DMS 273 treated with DMSO at 0.1 percent for 48 hours (cell line): ENCODE results near the gene BRI3.
A peak's percentile ranks its signal among the peaks of the same experiment; 100 is the strongest.

Experiments used
- DNase-seq: peaks from one replicate; lab custom pipeline; 2025; lab: John Stamatoyannopoulos, UW

BRI3 gene, protein sequence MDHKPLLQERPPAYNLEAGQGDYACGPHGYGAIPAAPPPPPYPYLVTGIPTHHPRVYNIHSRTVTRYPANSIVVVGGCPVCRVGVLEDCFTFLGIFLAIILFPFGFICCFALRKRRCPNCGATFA

DNA sequence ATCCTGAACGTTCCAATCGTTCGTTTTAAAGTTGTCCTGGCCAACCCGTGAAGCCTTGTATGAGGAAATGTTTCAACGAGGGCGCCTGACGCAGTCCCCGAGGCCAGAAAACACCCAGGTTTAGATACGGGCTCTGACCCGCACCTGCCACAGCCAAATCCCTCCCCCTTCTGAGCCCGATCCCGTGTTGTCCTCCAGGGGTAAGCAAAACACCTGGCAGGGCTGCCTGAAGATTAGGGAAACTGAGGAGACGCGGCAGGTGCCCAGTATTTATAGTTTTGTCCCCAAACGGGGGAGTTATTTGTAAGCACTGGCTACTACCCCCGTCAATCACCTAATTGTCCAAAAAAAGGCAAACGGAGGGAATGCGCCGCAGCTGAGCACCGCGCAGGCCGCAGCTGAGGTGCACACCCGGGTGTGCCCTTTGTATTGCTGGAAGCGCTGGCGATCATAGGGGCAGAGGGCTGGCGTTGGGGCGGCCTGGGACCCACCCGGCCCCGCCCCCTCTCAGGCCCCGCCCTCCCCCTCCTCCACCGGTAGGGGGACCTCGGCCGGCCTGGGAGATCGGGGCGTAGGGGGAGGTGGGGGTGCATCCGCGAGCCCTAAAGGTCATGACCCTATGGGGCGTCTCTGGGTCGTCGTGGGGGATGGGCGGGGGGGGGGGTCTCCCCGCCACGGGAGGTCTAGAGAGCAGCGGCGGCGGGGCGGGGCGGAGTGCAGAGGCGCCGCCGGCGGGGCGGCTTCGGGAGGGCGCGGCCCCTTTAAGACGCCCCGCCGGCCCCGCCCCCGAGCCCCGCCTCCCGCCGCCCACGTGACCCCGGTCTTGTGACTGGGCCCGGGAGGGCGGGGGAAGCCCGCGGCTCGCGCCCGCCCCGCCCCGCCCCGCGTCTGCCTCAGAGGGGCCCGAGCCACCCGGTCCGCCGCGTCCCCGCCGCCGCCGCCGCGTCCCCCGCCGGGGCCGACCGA lies at the start of gene BRI3:
Gene BRI3 (plus strand): TSS at position 896 of the 966 bp plus-strand sequence. CDS start 110 bp downstream, outside the sequence.
- peak; percentile 68 for DNase-seq

DNA sequence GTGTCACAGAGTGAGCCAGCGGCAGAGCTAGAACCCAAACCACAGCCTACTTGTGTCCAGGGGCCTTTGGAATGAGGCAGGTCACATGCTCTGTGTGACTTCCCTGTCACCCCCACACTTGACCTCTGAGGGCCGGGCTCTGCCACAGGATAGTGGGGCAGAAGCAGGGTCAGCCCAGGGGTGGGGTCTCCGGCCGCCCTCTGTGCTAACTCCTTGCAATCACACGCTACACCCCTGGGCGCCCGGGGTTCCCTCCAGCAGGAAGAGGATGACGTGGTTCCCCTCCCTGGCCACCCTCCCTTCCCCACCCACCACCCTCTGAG lies 49.3 kb upstream of the BRI3 start:
- no peak for DNase-seq

- DNase-seq, result no peak
Observed at GRCh38 chr7:98232799-98233198, 48.7 kb upstream of the BRI3 start.

GRCh38 chr7:98233219-98234070 lies 48.0 kb upstream of the BRI3 start:
- no peak for DNase-seq

DNA sequence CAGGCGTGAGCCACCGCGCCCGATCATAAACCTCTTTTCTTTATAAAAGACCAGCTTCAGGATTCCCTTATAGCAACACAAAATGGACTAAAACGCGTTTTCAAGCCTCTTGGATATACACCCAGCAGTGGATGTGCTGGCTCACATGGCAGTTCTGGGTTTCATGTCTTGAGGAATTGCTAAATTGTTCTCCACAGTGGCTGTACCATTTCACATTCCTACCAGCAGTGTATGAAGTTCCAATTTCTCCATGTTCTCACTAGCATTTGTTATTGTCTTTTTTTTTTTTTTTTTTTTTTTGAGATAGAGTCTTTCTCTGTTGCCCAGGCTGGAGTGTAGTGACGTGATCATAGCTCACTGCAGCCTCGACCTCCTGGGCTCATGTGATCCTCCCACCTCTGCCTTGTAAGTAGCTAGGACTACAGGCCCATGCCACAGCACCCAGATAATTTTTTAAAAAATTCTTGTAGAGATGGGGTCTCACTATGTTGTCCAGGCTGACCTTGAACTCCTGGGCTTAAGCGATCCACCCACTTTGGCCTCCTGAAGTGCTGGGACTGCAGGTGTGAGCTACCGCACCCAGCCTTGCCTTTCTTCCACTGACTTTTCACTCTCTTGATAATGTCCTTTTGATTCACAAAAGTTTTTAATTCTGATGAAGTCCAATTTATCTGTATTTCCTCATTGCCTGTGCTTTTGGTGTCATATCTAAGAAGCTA lies 46.9 kb upstream of the BRI3 start:
- DNase-seq, result no peak

DNA sequence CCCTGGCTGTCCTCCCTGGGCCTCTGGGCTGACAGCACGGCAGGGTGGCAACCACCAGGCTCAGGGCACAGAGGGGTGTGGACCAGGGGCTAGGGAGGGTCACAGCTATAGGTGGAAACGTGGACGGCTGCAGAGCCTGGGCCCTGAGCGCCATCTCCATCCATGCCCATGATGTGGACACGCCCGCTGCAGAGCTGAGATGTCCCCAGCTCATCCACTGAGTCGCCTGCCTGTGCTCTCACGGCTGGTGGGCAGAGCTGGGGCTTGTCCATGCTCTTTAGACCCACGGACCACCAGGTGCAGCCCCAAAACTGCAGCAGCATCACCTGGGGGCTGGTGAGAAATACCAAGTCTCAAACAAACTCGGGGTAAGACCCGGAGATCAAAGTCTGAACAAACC lies 45.6 kb upstream of the BRI3 start:
- no peak for DNase-seq

DNA sequence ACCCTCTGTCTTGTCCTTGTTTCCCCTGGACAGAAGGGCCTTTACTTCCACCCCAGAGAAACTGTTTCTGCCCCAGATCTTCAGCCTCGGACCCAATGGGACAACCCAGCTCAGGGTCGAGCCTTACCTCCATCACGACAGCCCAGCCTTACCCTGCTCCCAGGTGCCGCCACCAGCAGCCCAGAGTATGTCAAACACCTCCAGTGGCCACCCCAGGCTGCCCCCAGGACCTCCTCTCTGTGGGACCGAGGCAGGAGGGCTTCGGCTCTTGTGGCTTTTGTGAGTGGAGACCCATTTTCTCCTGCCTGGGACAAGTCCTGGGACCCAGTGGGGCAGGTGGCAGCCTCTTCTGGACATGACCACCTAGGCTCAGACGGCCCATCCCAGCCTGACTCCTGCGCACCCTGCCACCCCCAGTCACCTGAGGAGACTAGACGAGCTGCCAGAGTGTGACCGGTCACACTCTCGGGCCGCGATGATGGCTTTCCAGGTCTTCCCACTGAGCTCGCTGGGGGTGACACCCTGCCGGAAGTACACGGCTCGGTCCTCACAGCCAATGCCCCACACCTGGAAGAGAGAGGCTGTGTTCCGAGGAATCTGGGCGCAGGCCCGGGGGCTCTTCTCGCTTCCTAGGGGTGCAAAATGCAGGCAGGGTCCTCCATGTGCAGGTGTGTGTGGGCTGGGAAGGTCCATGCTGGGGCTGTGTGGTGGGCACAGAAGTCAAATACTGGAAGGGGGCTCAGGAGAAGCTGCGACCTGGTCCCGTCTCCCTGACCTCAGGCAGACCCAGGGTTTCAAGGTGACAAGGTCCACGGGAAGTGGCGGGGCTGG lies 44.9 kb upstream of the BRI3 start:
- no peak for DNase-seq

GRCh38 chr7:98238076-98238475 lies 43.4 kb upstream of the BRI3 start:
- DNase-seq, result no peak

GRCh38 chr7:98238976-98239375 lies 42.5 kb upstream of the BRI3 start:
- no peak for DNase-seq

DNA sequence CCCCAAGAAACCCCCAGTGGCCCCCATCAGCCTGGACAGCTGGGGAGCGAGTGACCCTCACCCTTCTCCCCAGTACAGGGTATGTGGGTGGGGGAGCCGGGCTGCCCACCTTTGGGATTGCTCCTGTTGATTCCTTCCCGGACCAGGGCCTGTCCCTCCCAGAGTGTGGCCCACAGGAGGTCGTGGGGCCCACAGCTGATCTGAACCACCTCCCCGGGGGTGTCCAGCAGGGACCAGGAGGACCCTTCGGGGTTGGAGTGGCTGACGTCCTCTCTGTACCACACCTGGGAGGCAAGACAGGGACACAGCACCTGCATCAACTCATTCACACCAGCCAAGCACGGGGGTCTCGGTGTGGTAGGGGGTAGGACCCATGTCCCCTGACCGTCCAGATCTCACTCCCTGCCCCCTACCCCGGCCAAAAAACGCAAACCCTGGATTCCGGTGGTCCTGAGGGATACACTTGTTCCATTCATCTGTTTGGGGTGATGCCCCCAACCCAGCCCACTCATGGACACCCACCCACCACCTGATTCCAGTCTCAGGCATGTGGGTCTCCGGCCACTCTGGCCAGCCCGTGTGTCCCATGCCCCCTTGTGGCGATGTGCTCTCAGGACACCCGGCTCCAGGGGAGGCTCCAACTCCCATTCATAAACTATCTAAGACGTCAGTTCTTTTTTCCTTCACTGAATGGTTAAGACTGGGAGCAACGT lies 40.4 kb upstream of the BRI3 start:
- no peak for DNase-seq

GRCh38 chr7:98241674-98242241 lies 39.7 kb upstream of the BRI3 start:
- no peak for DNase-seq

DNA sequence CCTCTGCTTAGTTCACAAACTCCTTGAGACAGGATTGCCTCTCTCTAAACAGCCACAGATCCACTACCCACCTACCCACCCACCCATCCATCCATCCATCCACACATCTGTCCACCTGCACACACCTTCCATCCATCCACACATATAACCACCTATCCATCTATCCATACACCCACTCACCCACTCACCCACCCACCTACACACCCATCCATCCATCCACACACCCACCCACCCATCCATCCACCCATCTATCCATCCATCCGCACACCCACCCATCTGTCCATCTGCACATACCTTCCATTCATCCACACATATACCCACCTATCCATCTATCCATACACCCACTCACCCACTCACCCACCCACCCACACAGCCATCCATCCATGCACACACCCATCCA lies 39.1 kb upstream of the BRI3 start:
- no peak for DNase-seq

- no peak for DNase-seq
Observed at GRCh38 chr7:98242934-98243333, 38.6 kb upstream of the BRI3 start.

- no peak for DNase-seq
Observed at GRCh38 chr7:98244871-98245270, 36.6 kb upstream of the BRI3 start.

DNA sequence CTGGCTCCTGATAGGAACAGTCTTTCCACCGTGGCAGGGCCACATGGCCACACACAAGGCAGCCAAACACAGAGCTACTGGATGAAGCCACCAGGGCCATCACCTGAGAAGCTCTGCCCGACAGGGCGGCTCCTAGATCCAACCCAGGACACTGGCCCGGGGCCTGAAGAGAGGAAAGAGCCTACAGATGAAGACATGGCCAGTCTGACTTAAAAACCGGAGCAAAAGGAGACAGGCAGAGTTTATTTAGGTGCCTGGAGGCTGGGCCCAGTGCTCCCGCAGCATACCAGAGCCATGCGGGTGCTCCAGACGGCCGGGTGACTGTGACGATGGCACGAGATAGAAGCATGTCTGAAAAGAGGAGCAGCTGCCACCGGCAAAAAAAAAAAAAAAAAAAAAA lies 33.3 kb upstream of the BRI3 start:
- DNase-seq, result no peak

- no peak for DNase-seq
Observed at GRCh38 chr7:98249106-98249505, 32.4 kb upstream of the BRI3 start.

DNA sequence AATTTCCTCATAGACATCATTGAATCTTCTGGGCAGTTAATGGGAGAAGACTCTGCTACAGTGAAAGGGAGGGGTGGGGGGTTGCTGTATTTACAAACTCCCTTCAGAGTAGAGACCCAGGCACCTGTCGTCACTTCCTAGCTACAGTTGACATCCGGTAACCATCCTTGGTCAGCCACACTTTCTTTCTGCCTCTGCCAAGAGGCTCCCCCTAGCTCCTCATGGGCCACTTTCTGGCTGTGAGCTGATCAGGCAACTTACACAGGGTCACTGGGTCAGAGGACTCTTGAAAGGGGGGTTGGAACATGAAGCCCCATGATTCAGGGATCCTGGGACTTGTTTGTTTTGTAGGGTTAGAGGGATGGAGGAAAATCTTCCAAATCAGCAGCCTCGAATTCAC lies 30.7 kb upstream of the BRI3 start:
- no peak for DNase-seq

- DNase-seq, result no peak
Observed at GRCh38 chr7:98251231-98251600, 30.3 kb upstream of the BRI3 start.

DNA sequence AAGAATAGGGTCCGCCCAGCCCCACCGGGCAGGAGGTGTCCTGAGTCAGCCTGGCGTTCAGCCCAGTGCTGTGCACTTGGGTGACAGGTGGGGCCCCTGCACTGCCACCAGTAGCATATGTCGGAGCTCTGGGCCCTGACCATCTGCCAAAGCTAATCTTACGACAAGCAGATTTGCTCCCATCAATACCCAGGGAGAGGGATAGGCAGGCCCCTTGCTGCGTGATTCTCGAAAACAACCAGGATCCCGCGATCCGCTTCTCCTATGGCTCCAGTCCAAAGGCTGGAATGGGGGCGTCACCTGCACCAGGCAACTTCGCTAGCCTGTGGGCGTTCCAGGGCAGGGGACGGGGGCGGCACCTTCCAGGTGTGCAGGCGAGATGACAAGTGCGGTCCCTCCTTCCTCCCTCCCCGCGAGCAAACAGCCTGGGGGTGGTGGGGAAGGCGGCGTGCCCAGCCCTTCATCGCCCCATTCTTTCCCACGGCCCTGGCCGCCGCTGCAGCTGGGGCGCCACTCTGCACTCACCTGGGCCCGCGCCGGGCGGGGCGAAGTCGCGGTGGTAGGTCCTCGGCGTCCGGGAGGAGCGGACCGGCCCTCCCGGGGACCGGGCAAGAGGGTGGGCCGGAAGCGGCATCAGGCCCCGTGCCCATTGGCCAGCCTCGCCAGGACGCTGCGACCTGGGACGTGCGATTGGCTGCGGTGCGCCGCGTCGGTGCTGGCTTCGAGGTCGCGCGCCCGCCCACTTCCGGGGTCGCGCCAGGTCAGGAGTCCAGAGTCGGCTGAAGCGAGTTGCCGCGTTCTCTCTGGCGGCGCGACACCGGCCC lies 29.7 kb upstream of the BRI3 start, which contains the start of gene TECPR1:
Gene TECPR1 (minus strand): TSS at position 632 of the 824 bp plus-strand sequence. CDS start 6,086 bp downstream, outside the sequence.
- DNase-seq, result peak; percentile 96
